H9 (cell line): Measurements from ENCODE around the gene CACNA1A. TPM values are rescaled to one million over a fixed set of nuclear protein-coding genes. Genes with fewer than 3 reads are reported as not detected.

ENCODE experiments used
- DNase-seq: peaks from one replicate; pipeline ENCODE4 v3.0.0-alpha.2; 2017
- H2AFZ ChIP-seq: one replicate; pipeline ENCODE4 v1.6.1; 2013; ENCODE audit warnings: mild to moderate bottlenecking, low read length, control low read depth, moderate library complexity
- H2AK5ac ChIP-seq: 2 replicates; pipeline ENCODE4 v1.6.1; 2013; ENCODE audit warnings: low read length, control low read depth, mixed read lengths; ENCODE audit not compliant: insufficient read length
- H2BK120ac ChIP-seq: one replicate; pipeline ENCODE4 v1.6.1; 2013; ENCODE audit warnings: low read depth, mild to moderate bottlenecking, low read length, control low read depth, inconsistent platforms; ENCODE audit not compliant: poor library complexity, severe bottlenecking
- H2BK12ac ChIP-seq: 2 replicates; pipeline ENCODE4 v1.6.1; 2013; ENCODE audit warnings: low read length, control low read depth, mixed read lengths, low read depth; ENCODE audit not compliant: insufficient read length
- H2BK15ac ChIP-seq: 2 replicates; pipeline ENCODE4 v1.6.1; 2013; ENCODE audit warnings: low read depth, low read length, control low read depth
- H2BK20ac ChIP-seq: one replicate; pipeline ENCODE4 v1.6.1; 2013; ENCODE audit warnings: low read depth, mild to moderate bottlenecking, low read length, control low read depth, inconsistent platforms; ENCODE audit not compliant: poor library complexity, severe bottlenecking
- H2BK5ac ChIP-seq: 2 replicates; pipeline ENCODE4 v1.6.1; 2013; ENCODE audit warnings: low read length, control low read depth, mixed read lengths; ENCODE audit not compliant: insufficient read length
- H3K14ac ChIP-seq: 2 replicates; pipeline ENCODE4 v1.6.1; 2013; ENCODE audit warnings: low read length, control low read depth; ENCODE audit not compliant: insufficient read depth
- H3K18ac ChIP-seq: 2 replicates; pipeline ENCODE4 v1.6.1; 2013; ENCODE audit warnings: low read depth, mild to moderate bottlenecking, mixed read lengths, low read length, control low read depth; ENCODE audit not compliant: insufficient read length
- H3K23ac ChIP-seq: 2 replicates; pipeline ENCODE4 v1.6.1; 2013; ENCODE audit warnings: low read length, control low read depth, mixed read lengths, low read depth; ENCODE audit not compliant: insufficient read length
- H3K23me2 ChIP-seq: 2 replicates; pipeline ENCODE4 v1.6.1; 2013; ENCODE audit warnings: low read depth, mild to moderate bottlenecking, mixed read lengths, low read length, control low read depth; ENCODE audit not compliant: insufficient read length, poor library complexity, severe bottlenecking
- H3K27ac ChIP-seq: 2 replicates; pipeline ENCODE4 v1.5.1; 2013; ENCODE audit warnings: low read length, control low read depth, mixed read lengths, low read depth; ENCODE audit not compliant: insufficient read length
- H3K27me3 ChIP-seq: 2 replicates; pipeline ENCODE4 v1.6.1; 2013; ENCODE audit warnings: low read length, control low read depth, inconsistent platforms; ENCODE audit not compliant: insufficient read depth
- H3K4ac ChIP-seq: 2 replicates; pipeline ENCODE4 v1.6.1; 2013; ENCODE audit warnings: low read depth, mild to moderate bottlenecking, control low read depth, inconsistent platforms, low read length, moderate library complexity
- H3K4me1 ChIP-seq: 2 replicates; pipeline ENCODE4 v1.6.1; 2013; ENCODE audit warnings: low read length, control low read depth, inconsistent platforms; ENCODE audit not compliant: insufficient read depth
- H3K4me2 ChIP-seq: 2 replicates; pipeline ENCODE4 v1.6.1; 2013; ENCODE audit warnings: low read length, control low read depth, mixed read lengths; ENCODE audit not compliant: insufficient read length, insufficient read depth
- H3K56ac ChIP-seq: 2 replicates; pipeline ENCODE4 v1.6.1; 2013; ENCODE audit warnings: low read depth, mild to moderate bottlenecking, mixed read lengths, low read length, control low read depth; ENCODE audit not compliant: insufficient read length
- H3K79me1 ChIP-seq: 2 replicates; pipeline ENCODE4 v1.6.1; 2013; ENCODE audit warnings: low read depth, mild to moderate bottlenecking, moderate library complexity, low read length, control low read depth, inconsistent platforms; ENCODE audit not compliant: insufficient read depth, poor library complexity, severe bottlenecking
- H3K79me2 ChIP-seq: 2 replicates; pipeline ENCODE4 v1.6.1; 2013; ENCODE audit warnings: low read length, control low read depth, inconsistent platforms; ENCODE audit not compliant: insufficient read depth
- H3K9ac ChIP-seq: 2 replicates; pipeline ENCODE4 v1.6.1; 2013; ENCODE audit warnings: low read length, control low read depth, mixed read lengths; ENCODE audit not compliant: insufficient read length; ENCODE audit errors: extremely low read depth
- H3K9me3 ChIP-seq: one replicate; pipeline ENCODE4 v1.6.1; 2013; ENCODE audit warnings: low read depth, low read length, inconsistent platforms; ENCODE audit not compliant: control insufficient read depth
- H3T11ph ChIP-seq: one replicate; pipeline ENCODE4 v1.6.1; 2013; ENCODE audit warnings: mild to moderate bottlenecking, low read length, control low read depth, inconsistent platforms
- H4K20me1 ChIP-seq: one replicate; pipeline ENCODE4 v1.6.1; 2013; ENCODE audit not compliant: control insufficient read depth, insufficient read length, insufficient read depth
- H4K5ac ChIP-seq: 2 replicates; pipeline ENCODE4 v1.6.1; 2013; ENCODE audit warnings: low read depth, mild to moderate bottlenecking, mixed read lengths, low read length, control low read depth; ENCODE audit not compliant: insufficient read length
- H4K8ac ChIP-seq: replicated peaks from 2 replicates; pipeline ENCODE4 v1.6.1; 2013; ENCODE audit warnings: low read length, control low read depth, mixed read lengths, low read depth; ENCODE audit not compliant: insufficient read length
- H4K91ac ChIP-seq: 2 replicates; pipeline ENCODE4 v1.6.1; 2013; ENCODE audit warnings: low read depth, mild to moderate bottlenecking, moderate library complexity, mixed read lengths, low read length, control low read depth; ENCODE audit not compliant: insufficient read length
- H3K27ac Mint-ChIP-seq, 3 experiments: 2 replicates in 2 of 3; 3 replicates in 1 of 3; pipeline ENCODE4 v1.8.0; 2020 to 2021; ENCODE audit warnings: mixed read lengths in 3 of 3, mild to moderate bottlenecking in 1 of 3, moderate library complexity in 1 of 3
- H3K27me3 Mint-ChIP-seq: 2 replicates; pipeline ENCODE4 v1.8.0; 2021; ENCODE audit warnings: low read depth, mild to moderate bottlenecking, moderate library complexity, mixed read lengths
- H3K36me3 Mint-ChIP-seq, 3 experiments: 2 replicates in 2 of 3; 3 replicates in 1 of 3; pipeline ENCODE4 v1.8.0; 2020 to 2021; ENCODE audit warnings: low read depth in 3 of 3, mixed read lengths in 3 of 3; ENCODE audit not compliant: insufficient read depth in 1 of 3
- H3K4me1 Mint-ChIP-seq, 2 experiments: 2 replicates each; pipeline ENCODE4 v1.8.0; 2020; ENCODE audit warnings: mixed read lengths in 2 of 2
- H3K4me3 Mint-ChIP-seq, 2 experiments: 2 replicates in 1 of 2; 3 replicates in 1 of 2; pipeline ENCODE4 v1.8.0; 2020 to 2021; ENCODE audit warnings: mild to moderate bottlenecking in 2 of 2, mixed read lengths in 2 of 2, moderate library complexity in 1 of 2
- H3K9me3 Mint-ChIP-seq, 2 experiments: 2 replicates in 1 of 2; 3 replicates in 1 of 2; pipeline ENCODE4 v1.8.0; 2020; ENCODE audit warnings: mild to moderate bottlenecking in 2 of 2, mixed read lengths in 2 of 2, moderate library complexity in 1 of 2
- CTCF ChIP-seq: fragments of 200-600 bp; sonication (generic); conservative IDR thresholded peaks from 3 replicates; pipeline ENCODE4 v1.8.0; 2021; ENCODE audit warnings: antibody characterized with exemption, mild to moderate bottlenecking
- WGBS: extraction: QIAGEN DNeasy Blood & Tissue Kit; methylation state at CpG from one replicate; pipeline ENCODE4 v1.1.7; 2013; ENCODE audit warnings: missing lambda C conversion rate, low lambda C conversion rate, mixed read lengths; ENCODE audit not compliant: insufficient read length; ENCODE audit errors: extremely low coverage; 5-methylcytosine and 5-hydroxymethylcytosine counted together
- total RNA-seq: library from RNA; stranded (reverse); gene quantifications from 2 replicates; pipeline ENCODE4 v1.2.1, GENCODE V29; 2021

The CACNA1A gene
- total RNA-seq, 1 experiment from 2014 or later, result 8.0 TPM

DNA sequence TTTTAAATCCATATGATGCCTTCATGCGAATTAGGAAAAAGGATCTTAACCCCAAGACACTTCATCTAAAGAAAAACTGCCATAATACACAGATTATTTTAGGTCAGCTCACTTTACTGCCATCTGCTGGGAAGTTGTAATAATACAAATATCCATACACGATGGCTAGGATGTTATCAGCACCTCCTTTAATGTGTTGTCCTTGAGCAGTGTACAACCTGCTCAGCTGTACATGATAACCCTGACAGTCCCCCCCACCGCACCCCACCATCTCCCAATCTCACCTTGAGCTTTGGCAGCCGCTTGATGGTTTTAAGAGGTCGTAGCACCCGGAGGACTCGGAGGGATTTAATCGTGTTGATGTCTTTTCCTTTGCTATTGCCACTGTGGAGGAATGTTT, 243.8 kb downstream of the CACNA1A start:
- H3K23ac ChIP-seq, result no peak overlapping the region
- H3K79me1 ChIP-seq, result no peaks in the 10 kb centered on the region
- no peak overlapping the region for H3K27ac ChIP-seq
- no peak overlapping the region for H3K56ac ChIP-seq
- Mint-ChIP-seq H3K9me3 (peaks cover under 1% of the 10 kb centered on the region in 2 experiments; a peak in 3 of 5 replicates), H3K4me1 (peaks cover 0 to 3% of the 10 kb centered on the region in 2 experiments; a peak in 2 of 4 replicates), H3K27me3 (peaks cover 3% of the 10 kb centered on the region), H3K4me3 (no peak overlapping the region), H3K36me3 (peaks cover 3 to 12% (median 8%) of the 10 kb centered on the region in 3 experiments; a peak in 6 of 7 replicates), H3K27ac (no peak overlapping the region; a peak in 1 of 7 replicates)
- no peak overlapping the region for H4K91ac ChIP-seq
- WGBS, result no CpG with 5 or more reads among the region's 8 CpGs
- H3K18ac ChIP-seq, result no peak overlapping the region
- H3K4me2 ChIP-seq, result no peak overlapping the region
- H3K9ac ChIP-seq, result no peak overlapping the region
- no peaks in the 10 kb centered on the region for H3K23me2 ChIP-seq
- no peak for DNase-seq
- no peak overlapping the region for H2BK120ac ChIP-seq
- no peak overlapping the region for H3T11ph ChIP-seq
- no peak overlapping the region for H2AK5ac ChIP-seq
- no peak overlapping the region for H4K5ac ChIP-seq
- H2BK12ac ChIP-seq, result no peak overlapping the region
- peak; percentile 65 for TF ChIP-seq CTCF
- no peak overlapping the region for H2AFZ ChIP-seq
- H4K8ac ChIP-seq, result no peak overlapping the region
- H3K4me1 ChIP-seq, result no peaks in the 10 kb centered on the region; the same call in 1 of the 2 replicates
- H3K9me3 ChIP-seq, result no peaks in the 10 kb centered on the region
- no peak overlapping the region for H3K14ac ChIP-seq
- no peak overlapping the region for H2BK5ac ChIP-seq
- no peaks in the 10 kb centered on the region for H3K79me2 ChIP-seq
- H3K27me3 ChIP-seq, result no peaks in the 10 kb centered on the region
- H3K4ac ChIP-seq, result no peak overlapping the region
- H2BK15ac ChIP-seq, result no peak overlapping the region
- no peaks in the 10 kb centered on the region for H4K20me1 ChIP-seq
- H2BK20ac ChIP-seq, result no peak overlapping the region
